ENCODE measurements around the gene SLC37A4. TPM values are rescaled to one million over a fixed set of nuclear protein-coding genes. Genes with fewer than 3 reads are reported as not detected.
"Not testable (repeated sequence)": the region's sequence is repeated elsewhere in the genome, so short reads cannot be mapped to it uniquely, and the experiment has no call there.

Gene SLC37A4
- total RNA-seq, 1 donor from 2014 or later = 16.0 TPM

GRCh38 chr11:119044708-119045107 lies 14.0 kb upstream of the SLC37A4 start:
- no peaks in the 10 kb centered on the region for H3K4me1 ChIP-seq
- no peaks in the 10 kb centered on the region for H3K27me3 ChIP-seq
- intact Hi-C loops (cut with DNase I) = no loop called here
- TF ChIP-seq POLR2A (IDR thresholded peaks at IDR 0.05) = no peak
- peak in 1 of 3 experiments; percentile 5 for TF ChIP-seq CTCF (IDR thresholded peaks at IDR 0.05)
- TF ChIP-seq POLR2AphosphoS5 (IDR thresholded peaks at IDR 0.05; ENCODE audit: insufficient read depth in 1 of 2, low read depth in 1 of 2) = no peak
- DNase-seq (ENCODE audit: extremely low spot score in 2 of 2) = no peak
- H3K36me3 ChIP-seq = peaks cover 0 to 47% of the 10 kb centered on the region in 2 donors
- no peaks in the 10 kb centered on the region for H3K9me3 ChIP-seq
- H3K27ac ChIP-seq = no peak overlapping the region
- H3K4me3 ChIP-seq = no peak overlapping the region

DNA sequence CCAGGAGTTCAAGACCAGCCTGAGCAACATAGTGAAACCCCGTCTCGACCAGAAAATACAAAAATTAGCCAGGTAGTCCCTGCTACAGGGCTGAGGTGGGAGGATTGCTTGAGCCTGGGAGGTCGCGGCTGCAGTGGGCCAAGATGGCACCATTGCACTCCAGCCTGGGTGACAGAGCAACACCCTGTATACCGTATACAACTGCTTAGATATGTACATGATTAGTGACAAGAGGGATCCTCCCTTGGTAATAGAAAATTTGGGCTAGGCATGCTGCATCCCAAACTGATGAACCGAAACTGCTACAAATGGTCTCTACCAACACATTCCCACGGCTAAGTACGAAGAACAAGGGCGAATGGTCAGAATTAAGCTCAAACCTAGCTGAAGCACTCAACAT lies 12.2 kb upstream of the SLC37A4 start:
- Histone ChIP-seq H3K9me3 (no peaks in the 10 kb centered on the region), H3K4me1 (no peaks in the 10 kb centered on the region), H3K27ac (no peak overlapping the region), H3K36me3 (peaks cover 0 to 30% of the 10 kb centered on the region in 2 donors), H3K27me3 (no peaks in the 10 kb centered on the region), H3K4me3 (no peak overlapping the region)
- intact Hi-C loops (cut with DNase I) = no loop called here
- TF ChIP-seq POLR2AphosphoS5 (IDR thresholded peaks at IDR 0.05; ENCODE audit: insufficient read depth in 1 of 2, low read depth in 1 of 2) (no peak), CTCF (IDR thresholded peaks at IDR 0.05) (no peak), POLR2A (IDR thresholded peaks at IDR 0.05) (no peak)
- DNase-seq (ENCODE audit: extremely low spot score in 2 of 2) = no peak

DNA sequence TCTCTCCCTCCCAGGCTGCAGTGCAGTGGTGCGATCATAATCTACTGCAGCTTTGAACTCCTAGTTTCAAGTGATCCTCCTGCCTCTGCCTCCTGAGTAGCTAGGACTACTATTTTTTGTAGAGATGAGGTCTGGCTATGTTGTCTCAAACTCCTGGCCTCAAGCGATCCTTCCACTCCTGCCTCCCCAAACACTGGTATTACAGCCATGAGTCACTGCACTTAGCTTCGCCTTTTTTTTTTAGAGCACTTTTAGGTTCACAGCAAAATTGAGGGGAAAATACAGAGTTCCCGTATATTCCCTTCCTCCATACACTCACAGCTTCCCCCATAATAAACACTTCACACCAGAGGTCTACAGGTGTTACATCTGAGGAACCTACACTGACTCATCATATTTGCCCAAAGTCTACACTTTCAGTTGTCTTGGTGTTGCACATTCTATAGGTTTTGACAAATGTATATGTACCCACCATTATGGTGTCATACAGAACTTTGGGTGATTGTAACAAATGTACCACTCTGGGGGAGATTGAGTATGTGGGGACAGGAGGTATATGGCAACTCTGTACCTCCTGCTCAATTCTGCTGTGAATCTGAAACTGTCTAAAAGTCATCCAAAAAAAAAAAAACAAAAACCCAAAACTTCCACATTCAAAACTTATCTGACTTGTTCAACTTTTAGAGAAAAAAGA lies 11.3 kb upstream of the SLC37A4 start:
- peaks cover 0 to 20% of the 10 kb centered on the region in 2 donors for H3K36me3 ChIP-seq
- TF ChIP-seq POLR2AphosphoS5 (IDR thresholded peaks at IDR 0.05; ENCODE audit: insufficient read depth in 1 of 2, low read depth in 1 of 2) (no peak), POLR2A (IDR thresholded peaks at IDR 0.05) (no peak)
- intact Hi-C loops (cut with DNase I) = no loop called here
- H3K27ac ChIP-seq = no peak overlapping the region
- DNase-seq (ENCODE audit: extremely low spot score in 2 of 2) = no peak
- H3K9me3 ChIP-seq = no peaks in the 10 kb centered on the region
- no peak overlapping the region for H3K4me3 ChIP-seq
- no peaks in the 10 kb centered on the region for H3K4me1 ChIP-seq
- no peaks in the 10 kb centered on the region for H3K27me3 ChIP-seq

- intact Hi-C loops (cut with DNase I); H3K27ac ChIP-seq; H3K27me3 ChIP-seq; H3K9me3 ChIP-seq; H3K4me3 ChIP-seq; H3K36me3 ChIP-seq; DNase-seq (ENCODE audit: extremely low spot score in 2 of 2); H3K4me1 ChIP-seq: not testable (repeated sequence)
Measured at GRCh38 chr11:119039471-119039870, 8.8 kb upstream of the SLC37A4 start.

- intact Hi-C loops (cut with DNase I) = no loop called here
- no peaks in the 10 kb centered on the region for H3K27me3 ChIP-seq
Measured at GRCh38 chr11:119038884-119039283, 8.2 kb upstream of the SLC37A4 start.

More at GRCh38 chr11:119038884-119039283, 8.2 kb upstream of the SLC37A4 start:
- DNase-seq (ENCODE audit: extremely low spot score in 2 of 2) = no peak
- Histone ChIP-seq H3K36me3 (no peaks in the 10 kb centered on the region), H3K9me3 (no peaks in the 10 kb centered on the region), H3K4me1 (no peaks in the 10 kb centered on the region), H3K4me3 (no peak overlapping the region), H3K27ac (no peak overlapping the region)
- TF ChIP-seq POLR2A (IDR thresholded peaks at IDR 0.05) = no peak
- TF ChIP-seq POLR2AphosphoS5 (IDR thresholded peaks at IDR 0.05; ENCODE audit: insufficient read depth in 1 of 2, low read depth in 1 of 2) = no peak
- no peak for TF ChIP-seq CTCF (IDR thresholded peaks at IDR 0.05)
